Measurements from ENCODE around the gene KCNK3. TPM values are rescaled to one million over a fixed set of nuclear protein-coding genes. Genes with fewer than 3 reads are reported as not detected.

Gene KCNK3
- total RNA-seq, 2 experiments from 2014 or later: not detected

DNA sequence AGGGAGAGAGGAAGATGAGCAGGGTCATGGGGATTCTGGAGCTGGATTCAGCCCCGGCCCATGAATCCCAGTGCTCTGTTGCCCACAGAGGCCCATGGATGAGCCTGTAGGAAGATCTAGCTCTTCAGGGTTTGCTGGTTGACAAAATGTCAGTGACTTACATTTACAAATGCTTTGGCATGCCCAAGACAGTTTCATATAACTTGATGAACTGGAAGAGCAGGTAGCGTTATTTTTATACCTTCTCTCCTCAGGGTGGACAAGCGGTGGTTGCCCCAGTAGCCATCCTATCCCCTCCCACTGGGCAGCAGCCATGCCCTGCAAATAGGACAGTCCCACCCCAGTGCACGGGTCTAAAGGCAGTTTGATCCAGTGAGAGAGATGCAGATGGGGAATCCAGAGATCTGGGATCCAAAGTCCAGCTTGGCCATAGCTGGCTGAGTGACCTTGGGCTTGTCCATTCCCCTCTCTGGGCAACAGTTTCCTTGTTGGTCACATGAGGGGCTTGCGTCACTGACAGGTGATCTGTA, 21.5 kb upstream of the KCNK3 start:
- no peak for DNase-seq
- H3K4me3 Mint-ChIP-seq: no peak overlapping the region
- ChIA-PET POLR2A (no interaction called here), CTCF (interaction anchor here (0.9 kb wide), 2 partner anchors 75 to 131 kb away, joined by 3 read pairs; no protein-coding TSS in a partner anchor)
- no peaks in the 10 kb centered on the region for H3K4me1 Mint-ChIP-seq
- no peaks in the 10 kb centered on the region for H3K9me3 Mint-ChIP-seq
- no peaks in the 10 kb centered on the region for H3K36me3 Mint-ChIP-seq (ENCODE audit: low read depth)
- no peak overlapping the region for H3K27ac Mint-ChIP-seq
- peaks cover 17% of the 10 kb centered on the region for H3K27me3 Mint-ChIP-seq

DNA sequence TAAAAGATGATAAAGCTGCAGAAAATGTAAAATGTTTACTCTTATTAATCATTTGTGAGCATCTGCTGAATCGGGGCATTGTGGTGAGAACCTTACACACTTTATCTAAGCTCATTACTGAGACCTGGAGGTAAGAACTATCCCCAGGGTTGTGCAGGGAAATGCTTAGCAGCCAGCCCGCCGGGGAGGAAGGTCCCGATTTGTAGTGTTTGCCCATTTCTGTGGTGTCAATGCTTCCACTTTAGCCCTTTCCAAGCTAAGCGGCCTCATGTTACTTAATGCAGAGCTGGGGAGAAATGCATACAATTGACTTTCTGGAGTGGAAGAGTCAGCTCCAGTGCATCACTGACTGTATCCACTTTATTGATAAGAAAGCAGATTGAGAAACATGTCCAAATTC, 20.8 kb upstream of the KCNK3 start:
- H3K9me3 Mint-ChIP-seq: no peaks in the 10 kb centered on the region

DNA sequence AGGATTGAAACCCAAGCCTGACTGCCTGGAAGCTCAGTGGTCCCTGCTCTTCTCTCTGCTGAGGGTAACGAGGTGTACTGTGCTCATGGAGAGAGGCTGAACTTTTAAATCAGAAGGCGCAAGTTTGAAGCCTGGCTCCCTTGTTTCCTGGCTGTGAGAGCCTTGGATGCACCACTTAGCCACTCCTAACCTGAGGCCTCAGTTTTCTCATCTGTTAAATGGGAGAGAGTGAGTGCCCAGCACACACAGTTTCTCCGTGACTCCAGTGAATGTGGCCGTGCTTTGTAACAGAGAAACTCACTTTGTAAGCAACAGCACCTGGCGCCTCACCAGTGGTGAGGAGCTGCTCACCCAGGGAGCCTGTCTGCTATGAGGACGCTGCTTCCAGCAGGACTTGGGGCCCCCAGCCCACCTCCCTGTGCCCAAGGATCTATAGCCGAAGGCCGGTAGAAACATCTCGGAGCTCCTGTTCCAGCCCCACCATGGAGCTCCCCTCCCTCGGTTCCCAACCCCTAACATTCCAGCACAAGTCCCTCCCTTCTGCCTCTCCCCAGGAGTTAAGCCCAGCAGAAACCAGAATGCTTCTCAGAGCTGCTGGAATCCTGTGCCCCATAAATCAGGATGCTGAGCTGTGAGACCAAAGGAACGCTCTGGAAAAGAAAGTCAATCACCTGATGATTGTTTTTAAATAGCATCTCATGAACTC, 20.3 kb upstream of the KCNK3 start:
- Mint-ChIP-seq H3K4me1 (no peaks in the 10 kb centered on the region), H3K36me3 (ENCODE audit: low read depth) (no peaks in the 10 kb centered on the region), H3K27me3 (peaks cover 15% of the 10 kb centered on the region), H3K9me3 (no peaks in the 10 kb centered on the region), H3K4me3 (no peak overlapping the region), H3K27ac (no peak overlapping the region)
- POLR2A ChIA-PET: no interaction called here
- DNase-seq: no peak
- CTCF ChIA-PET: interaction anchor here (0.5 to 1.2 kb wide), 3 partner anchors 22 to 158 kb away, joined by 3 read pairs; no protein-coding TSS in a partner anchor

More for the DNA sequence above, 20.8 kb upstream of the KCNK3 start:
- ChIA-PET CTCF (interaction anchor here (0.9 to 1.2 kb wide), 3 partner anchors 22 to 131 kb away, joined by 3 read pairs; no protein-coding TSS in a partner anchor), POLR2A (no interaction called here)
- DNase-seq: no peak
- no peaks in the 10 kb centered on the region for H3K36me3 Mint-ChIP-seq (ENCODE audit: low read depth)
- peaks cover 17% of the 10 kb centered on the region for H3K27me3 Mint-ChIP-seq
- H3K27ac Mint-ChIP-seq: no peak overlapping the region
- no peak overlapping the region for H3K4me3 Mint-ChIP-seq
- no peaks in the 10 kb centered on the region for H3K4me1 Mint-ChIP-seq

DNA sequence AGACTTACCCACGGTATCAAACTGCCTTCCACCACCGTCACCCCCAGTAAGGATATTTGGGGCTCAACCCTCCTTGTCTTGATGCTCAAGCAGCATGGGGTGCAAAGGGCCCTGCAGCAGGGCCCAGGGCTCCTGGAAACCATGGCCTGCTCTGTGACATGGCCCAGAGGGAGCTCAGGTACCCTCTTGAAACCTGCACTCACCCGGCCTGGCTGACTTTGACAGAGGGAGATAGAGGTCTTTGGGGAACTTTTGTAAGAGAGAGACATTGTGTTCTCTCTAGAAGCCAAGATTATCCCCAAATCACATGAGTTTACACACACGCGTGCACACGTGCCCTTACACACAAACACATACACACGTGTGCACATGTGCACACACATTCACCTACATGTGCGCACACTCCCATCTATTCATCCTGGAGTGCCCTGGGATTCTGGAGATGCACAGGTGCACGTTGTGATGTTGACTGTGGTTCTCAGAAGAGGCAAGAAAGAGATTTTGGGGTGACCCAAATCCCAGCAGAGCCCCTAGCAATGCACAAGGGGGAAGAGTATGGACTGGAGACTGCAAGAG, 19.6 kb upstream of the KCNK3 start:
- Mint-ChIP-seq H3K27ac (no peak overlapping the region), H3K9me3 (no peaks in the 10 kb centered on the region), H3K36me3 (ENCODE audit: low read depth) (no peaks in the 10 kb centered on the region), H3K27me3 (peaks cover 15% of the 10 kb centered on the region), H3K4me3 (no peak overlapping the region), H3K4me1 (no peaks in the 10 kb centered on the region)
- no peak for DNase-seq
- ChIA-PET CTCF (interaction anchor here (0.6 to 0.9 kb wide), 2 partner anchors 11 to 461 kb away, joined by 3 read pairs; partner anchors contain the start of gene PREB), POLR2A (no interaction called here)

DNA sequence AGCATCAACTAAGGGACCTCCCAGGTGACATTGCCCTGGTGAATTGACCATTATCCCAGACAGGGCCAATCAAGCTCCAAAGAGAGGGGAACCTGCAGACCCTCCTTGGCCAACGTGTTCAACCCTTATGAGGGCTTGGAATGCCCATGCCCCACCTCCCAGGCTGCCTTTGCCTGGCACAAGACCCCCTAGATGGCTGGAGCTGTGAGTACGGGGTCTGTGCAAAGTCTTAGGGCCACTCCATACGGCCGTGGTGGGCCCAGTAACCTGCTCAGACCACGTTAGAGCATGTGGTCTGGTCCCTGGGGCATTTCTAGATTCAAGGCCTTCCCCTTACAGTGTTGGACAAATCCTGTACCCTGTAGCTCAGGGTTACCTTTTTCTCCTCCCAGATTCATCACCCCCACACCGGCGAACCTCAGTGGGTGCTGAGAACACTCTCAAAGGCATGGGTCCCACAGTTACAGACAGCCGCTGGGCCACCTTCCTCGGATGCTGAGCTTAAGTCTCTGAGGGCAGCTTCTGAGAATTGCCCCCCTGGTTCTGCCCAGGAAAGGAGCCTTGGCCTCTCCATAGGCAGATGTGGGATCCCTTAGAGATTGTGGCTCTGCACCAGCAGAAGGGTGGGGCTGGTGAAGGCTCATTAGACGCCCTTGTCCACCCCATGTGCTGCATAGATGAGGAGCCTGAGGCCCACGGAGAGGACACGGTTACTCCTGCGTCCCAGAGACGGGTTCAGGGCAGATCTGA, 18.3 kb upstream of the KCNK3 start:
- no peaks in the 10 kb centered on the region for H3K36me3 Mint-ChIP-seq (ENCODE audit: low read depth)
- H3K4me3 Mint-ChIP-seq: no peak overlapping the region
- no peak overlapping the region for H3K27ac Mint-ChIP-seq
- H3K27me3 Mint-ChIP-seq: peaks cover 19% of the 10 kb centered on the region
- no peaks in the 10 kb centered on the region for H3K4me1 Mint-ChIP-seq
- CTCF ChIA-PET: interaction anchor here (0.9 to 1.5 kb wide), 2 partner anchors 10 to 24 kb away, joined by 3 to 4 read pairs; no protein-coding TSS in a partner anchor
- POLR2A ChIA-PET: no interaction called here
- DNase-seq: no peak
- no peaks in the 10 kb centered on the region for H3K9me3 Mint-ChIP-seq

DNA sequence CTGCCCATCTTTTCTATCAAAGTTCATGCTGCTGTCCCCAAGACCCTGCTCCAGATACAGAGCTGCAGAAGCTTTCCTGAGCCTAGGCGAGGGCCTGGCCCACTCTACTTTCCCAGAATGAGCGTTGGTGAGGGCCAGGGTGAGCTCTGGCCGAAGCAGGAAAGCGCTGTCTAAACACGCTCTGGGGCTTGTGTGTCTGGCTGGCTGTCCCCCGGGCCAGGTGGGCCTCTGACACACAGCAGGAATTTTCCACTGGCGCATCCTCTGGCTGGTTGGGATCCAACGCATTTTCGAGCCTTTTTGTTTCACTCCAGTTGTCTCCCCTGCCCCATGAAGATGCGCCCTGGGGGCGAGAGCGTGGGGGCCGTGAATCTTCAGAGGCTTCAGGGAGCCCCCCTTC, 17.8 kb upstream of the KCNK3 start:
- ChIA-PET CTCF (interaction anchor here (1.5 kb wide), 1 partner anchor 25 kb away, joined by 4 read pairs; no protein-coding TSS in a partner anchor), POLR2A (no interaction called here)
- Mint-ChIP-seq H3K4me1 (no peaks in the 10 kb centered on the region), H3K27ac (no peak overlapping the region), H3K4me3 (no peak overlapping the region), H3K36me3 (ENCODE audit: low read depth) (no peaks in the 10 kb centered on the region), H3K27me3 (peaks cover 17% of the 10 kb centered on the region), H3K9me3 (no peaks in the 10 kb centered on the region)
- no peak for DNase-seq

DNA sequence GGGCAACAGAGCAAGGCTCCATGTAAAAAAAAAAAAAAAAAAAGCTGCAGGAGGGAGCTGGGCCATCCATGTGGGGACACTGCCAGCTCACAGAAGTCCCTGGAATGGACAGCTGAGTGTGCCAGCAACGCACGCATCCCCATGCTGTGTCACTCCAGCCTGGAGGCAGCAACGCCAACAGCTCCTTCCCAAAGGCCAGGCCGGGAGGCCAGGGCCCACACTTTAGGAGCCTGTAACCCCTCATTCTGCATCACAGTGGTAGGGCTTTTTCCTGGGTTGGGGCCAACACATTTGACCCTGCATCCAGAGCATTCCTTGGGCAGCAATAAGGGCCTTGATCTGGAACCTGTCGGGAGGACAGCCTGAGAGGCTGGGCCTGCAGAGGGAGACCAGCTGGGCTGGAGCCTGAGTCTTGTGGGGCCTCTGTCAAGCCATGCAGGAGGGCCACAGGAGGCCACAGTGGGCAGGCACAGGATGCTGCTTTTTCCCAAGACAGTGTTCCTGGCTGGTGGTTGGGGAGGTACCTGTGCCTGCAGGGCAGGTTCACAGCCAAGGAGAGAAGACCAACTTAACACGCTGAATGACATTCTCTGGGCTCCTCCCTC, 16.8 kb upstream of the KCNK3 start:
- DNase-seq: no peak
- POLR2A ChIA-PET: no interaction called here
- Mint-ChIP-seq H3K27ac (no peak overlapping the region), H3K4me3 (no peak overlapping the region), H3K27me3 (peaks cover 14% of the 10 kb centered on the region), H3K36me3 (ENCODE audit: low read depth) (no peaks in the 10 kb centered on the region), H3K4me1 (no peaks in the 10 kb centered on the region), H3K9me3 (no peaks in the 10 kb centered on the region)
- CTCF ChIA-PET: interaction anchor here (1.5 kb wide), 1 partner anchor 26 kb away, joined by 4 read pairs; no protein-coding TSS in a partner anchor

DNA sequence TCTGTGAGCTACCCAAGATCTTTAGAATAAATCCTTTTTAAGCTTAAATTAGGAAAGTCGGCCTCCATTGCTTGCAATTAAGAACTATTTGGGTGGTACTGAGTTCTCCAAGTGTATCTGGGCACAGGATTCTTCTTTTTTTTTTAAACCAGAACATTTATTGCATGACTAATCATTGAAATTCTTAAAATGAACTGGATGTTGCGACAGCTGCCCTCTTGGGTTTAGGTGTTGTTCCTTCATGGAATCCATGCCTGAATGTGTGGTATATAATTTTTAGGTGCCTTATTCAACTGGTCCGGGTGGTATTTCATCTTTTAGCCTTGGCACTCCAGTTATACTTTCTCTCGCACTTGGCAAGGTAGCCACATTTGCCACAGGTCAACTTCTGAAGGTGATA, 14.5 kb upstream of the KCNK3 start:
- no peaks in the 10 kb centered on the region for H3K4me1 Mint-ChIP-seq
- no peaks in the 10 kb centered on the region for H3K9me3 Mint-ChIP-seq
- H3K36me3 Mint-ChIP-seq (ENCODE audit: low read depth): no peaks in the 10 kb centered on the region
- CTCF ChIA-PET: interaction anchor here (1.3 kb wide), 1 partner anchor 9 kb away, joined by 3 read pairs; no protein-coding TSS in a partner anchor
- POLR2A ChIA-PET: no interaction called here
- no peak overlapping the region for H3K27ac Mint-ChIP-seq
- DNase-seq: no peak
- no peak overlapping the region for H3K4me3 Mint-ChIP-seq
- peaks cover 10% of the 10 kb centered on the region for H3K27me3 Mint-ChIP-seq

DNA sequence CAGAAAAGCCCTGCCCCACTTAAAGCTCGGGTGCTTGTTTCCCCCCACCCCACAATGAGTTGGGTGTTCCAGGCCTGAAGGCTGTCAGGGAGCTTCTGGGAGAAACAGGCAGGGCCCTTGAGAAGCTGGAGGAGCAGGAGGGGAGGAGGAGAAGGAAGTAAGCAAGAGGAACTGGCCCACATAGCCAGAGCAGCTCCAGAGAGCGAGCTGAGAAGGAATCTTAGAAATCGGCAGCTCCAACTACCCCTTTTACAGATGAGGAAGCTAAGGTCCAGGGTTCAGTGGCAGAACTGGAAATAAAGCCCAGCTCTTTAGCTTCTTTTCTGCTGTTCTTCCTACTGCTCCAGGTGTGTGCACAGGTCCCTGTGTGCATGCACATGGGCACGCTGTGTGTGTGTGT, 12.7 kb upstream of the KCNK3 start:
- CTCF ChIA-PET: no interaction called here

DNA sequence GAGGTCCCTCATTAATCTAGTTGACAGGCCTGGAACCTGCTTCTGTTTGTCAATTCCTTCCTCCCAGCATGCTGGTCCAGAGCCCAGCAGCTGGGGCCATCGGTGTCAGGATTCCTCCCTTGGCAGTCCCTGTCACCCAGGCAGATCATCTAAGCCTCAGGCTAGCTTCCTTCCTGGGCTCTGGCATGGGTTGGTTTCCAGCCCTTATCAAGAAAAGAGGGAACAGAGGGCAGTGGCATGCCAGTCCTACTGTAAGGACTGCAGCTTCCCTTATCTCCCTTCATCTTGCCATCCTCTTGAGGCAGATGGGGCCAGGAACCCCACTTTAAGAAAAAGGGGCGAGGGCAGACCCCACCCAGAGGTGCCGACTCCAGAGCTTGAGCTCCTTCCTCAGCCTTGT, 10.9 kb upstream of the KCNK3 start:
- DNase-seq: no peak
- CTCF ChIA-PET: interaction anchor here (0.6 kb wide), 1 partner anchor 37 kb away, joined by 4 read pairs; no protein-coding TSS in a partner anchor
- Mint-ChIP-seq H3K27ac (no peak overlapping the region), H3K4me1 (no peaks in the 10 kb centered on the region), H3K4me3 (no peak overlapping the region), H3K9me3 (no peaks in the 10 kb centered on the region), H3K27me3 (peaks cover 18% of the 10 kb centered on the region), H3K36me3 (ENCODE audit: low read depth) (no peaks in the 10 kb centered on the region)
- POLR2A ChIA-PET: no interaction called here

More for the DNA sequence above, 12.7 kb upstream of the KCNK3 start:
- peaks cover 9% of the 10 kb centered on the region for H3K27me3 Mint-ChIP-seq
- POLR2A ChIA-PET: interaction anchor here (0.6 kb wide), 1 partner anchor 407 kb away, joined by 3 read pairs; no protein-coding TSS in a partner anchor
- no peaks in the 10 kb centered on the region for H3K4me1 Mint-ChIP-seq
- no peak overlapping the region for H3K4me3 Mint-ChIP-seq
- no peaks in the 10 kb centered on the region for H3K36me3 Mint-ChIP-seq (ENCODE audit: low read depth)
- DNase-seq: no peak
- no peaks in the 10 kb centered on the region for H3K9me3 Mint-ChIP-seq
- H3K27ac Mint-ChIP-seq: no peak overlapping the region

DNA sequence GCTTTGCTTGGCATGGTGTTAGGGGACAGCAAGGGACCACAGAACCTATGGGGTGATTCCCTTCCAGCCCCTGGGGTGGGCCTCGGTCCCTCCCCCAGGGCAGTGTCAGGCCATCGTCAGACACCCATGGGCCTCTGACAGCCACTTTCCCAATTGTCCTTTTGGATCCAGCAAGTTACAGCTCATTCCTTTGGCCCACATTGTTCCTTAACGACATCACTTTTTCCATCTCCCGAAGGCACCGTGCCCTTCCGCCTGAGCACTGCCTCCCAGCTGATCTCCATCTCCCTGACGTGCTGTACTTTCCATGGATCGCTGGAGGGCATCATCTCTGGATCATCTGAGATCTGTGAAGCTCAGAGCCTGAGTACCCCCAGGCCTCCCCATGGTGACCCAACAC, 10.4 kb upstream of the KCNK3 start:
- CTCF ChIA-PET: no interaction called here
- no peak for DNase-seq
- no peaks in the 10 kb centered on the region for H3K4me1 Mint-ChIP-seq
- POLR2A ChIA-PET: interaction anchor here (0.6 kb wide), 1 partner anchor 254 kb away, joined by 6 read pairs; no protein-coding TSS in a partner anchor
- no peaks in the 10 kb centered on the region for H3K36me3 Mint-ChIP-seq (ENCODE audit: low read depth)
- peaks cover 21% of the 10 kb centered on the region for H3K27me3 Mint-ChIP-seq
- H3K4me3 Mint-ChIP-seq: no peak overlapping the region
- H3K9me3 Mint-ChIP-seq: no peaks in the 10 kb centered on the region
- no peak overlapping the region for H3K27ac Mint-ChIP-seq

DNA sequence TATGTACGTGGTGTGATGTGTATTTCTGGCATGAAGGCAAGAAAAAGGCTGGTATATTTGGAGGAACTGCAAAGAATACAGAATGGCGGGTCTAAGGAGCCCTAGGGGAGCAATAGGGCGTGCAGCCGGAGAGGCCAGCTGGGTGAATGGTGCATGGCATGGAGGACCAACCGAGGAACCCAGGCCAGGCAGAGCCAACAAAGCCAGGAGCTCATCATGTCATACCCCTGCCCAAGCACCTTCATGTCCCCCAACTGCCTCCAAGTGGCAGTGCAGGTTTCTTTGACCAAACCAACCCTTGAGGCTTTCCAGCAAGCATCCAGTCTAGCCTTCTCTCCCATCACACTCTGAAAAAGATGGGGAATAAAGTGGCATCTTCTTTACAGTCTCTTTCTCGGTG, 8.9 kb upstream of the KCNK3 start:
- DNase-seq: no peak
- CTCF ChIA-PET: interaction anchor here (0.7 to 1.1 kb wide), 2 partner anchors 10 to 26 kb away, joined by 3 read pairs; no protein-coding TSS in a partner anchor
- no peaks in the 10 kb centered on the region for H3K9me3 Mint-ChIP-seq
- no peak overlapping the region for H3K4me3 Mint-ChIP-seq
- peaks cover 23% of the 10 kb centered on the region for H3K27me3 Mint-ChIP-seq
- no peaks in the 10 kb centered on the region for H3K4me1 Mint-ChIP-seq
- H3K27ac Mint-ChIP-seq: no peak overlapping the region
- POLR2A ChIA-PET: no interaction called here
- no peaks in the 10 kb centered on the region for H3K36me3 Mint-ChIP-seq (ENCODE audit: low read depth)

All from activated CD4-positive, alpha-beta T cell treated with anti-CD3 and anti-CD28 coated beads, Interleukin-2, amount 10 ng/mL, durations not matched to agents 7 days and 5 days (primary cell).